COR-L47 (cell line): ENCODE results near the gene PARD3B.

Source experiments
- DNase-seq: peaks from one replicate; lab custom pipeline; 2025; lab: John Stamatoyannopoulos, UW

PARD3B gene

DNA sequence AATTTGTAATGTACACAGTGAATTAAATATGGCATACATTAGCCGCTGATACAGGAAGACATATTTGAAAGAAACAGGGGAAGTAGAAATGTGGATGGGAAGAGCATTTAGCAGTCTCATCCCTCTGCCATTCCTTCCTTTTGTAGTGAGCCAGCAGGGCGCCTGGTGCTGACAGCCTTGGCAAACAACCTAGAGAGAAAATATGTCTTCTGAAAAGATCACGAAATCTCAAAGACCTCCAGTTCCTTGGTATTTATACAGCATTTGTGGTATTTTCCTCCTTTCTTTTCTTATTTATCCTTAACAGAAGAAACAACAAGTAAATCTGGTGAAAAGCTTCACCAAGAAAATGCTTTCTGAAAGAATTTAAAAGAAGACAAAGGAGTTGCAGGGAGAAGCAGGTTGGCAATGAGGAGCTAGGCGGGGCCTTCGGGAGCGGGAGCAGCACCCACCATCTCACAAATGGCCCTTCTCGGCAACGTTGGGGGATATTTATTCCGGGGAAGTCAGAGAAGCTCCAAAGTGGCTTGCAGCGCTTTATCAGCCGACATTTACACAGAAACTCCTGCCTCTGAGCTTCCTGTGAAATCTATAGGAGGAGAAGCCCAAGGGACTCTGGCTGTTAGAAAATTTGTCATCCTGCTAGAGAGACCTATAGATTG, 731.0 kb downstream of the PARD3B start:
- no peak for DNase-seq

DNA sequence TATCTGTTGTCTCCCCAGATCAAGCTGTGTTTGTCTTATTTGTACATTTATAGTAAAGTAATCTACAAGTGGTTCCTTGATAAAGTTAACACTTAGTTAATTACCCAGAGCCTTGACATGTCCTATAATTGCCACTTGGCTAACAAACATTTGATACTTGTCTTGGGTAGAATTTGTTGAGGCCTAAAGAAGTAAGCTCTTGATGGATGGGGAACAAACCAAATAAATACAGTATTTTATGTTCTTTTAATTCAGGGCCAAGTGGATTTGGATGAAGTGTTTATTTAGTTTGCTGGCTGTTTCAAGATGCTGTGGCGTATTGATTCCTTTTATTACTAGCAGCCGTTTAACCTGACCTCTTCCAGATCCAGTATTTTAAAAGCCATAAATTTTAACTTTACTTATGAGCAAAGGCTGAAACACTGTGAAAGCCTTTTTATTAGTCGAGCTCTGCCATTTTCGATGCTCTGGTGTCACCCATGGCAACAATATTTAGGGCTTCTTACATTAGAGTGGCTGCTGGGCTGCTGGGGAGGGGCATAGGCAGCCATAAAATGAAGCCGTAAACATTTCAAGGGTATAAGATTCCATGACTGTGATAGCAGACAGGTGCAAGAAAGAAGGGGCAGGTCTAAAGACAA, 735.4 kb downstream of the PARD3B start:
- no peak for DNase-seq

DNA sequence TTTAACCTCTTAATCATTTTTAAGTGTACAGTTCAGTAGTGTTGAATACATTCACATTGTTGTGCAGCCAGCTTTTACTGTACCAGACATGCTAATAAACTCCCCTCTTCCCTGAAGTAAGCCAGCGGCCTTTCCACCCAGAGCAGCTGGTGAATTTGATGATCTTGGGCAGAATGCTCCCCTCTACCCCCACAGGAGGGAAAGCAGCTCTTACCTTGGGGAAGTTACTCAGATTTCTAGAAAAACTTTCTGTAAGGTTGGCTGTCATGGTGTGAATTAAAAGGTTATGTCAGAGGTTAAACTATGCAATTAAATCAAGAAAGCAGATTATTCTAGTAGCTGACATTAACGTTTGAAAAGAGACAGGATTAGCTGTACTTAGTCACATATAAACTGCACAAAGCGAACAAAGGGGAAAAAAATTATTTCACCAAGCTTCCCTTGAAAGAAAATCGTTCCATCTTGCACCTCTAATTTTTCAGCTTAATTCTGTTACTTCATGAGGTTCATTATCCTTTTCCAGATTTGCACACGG, 738.5 kb downstream of the PARD3B start:
- no peak for DNase-seq

DNA sequence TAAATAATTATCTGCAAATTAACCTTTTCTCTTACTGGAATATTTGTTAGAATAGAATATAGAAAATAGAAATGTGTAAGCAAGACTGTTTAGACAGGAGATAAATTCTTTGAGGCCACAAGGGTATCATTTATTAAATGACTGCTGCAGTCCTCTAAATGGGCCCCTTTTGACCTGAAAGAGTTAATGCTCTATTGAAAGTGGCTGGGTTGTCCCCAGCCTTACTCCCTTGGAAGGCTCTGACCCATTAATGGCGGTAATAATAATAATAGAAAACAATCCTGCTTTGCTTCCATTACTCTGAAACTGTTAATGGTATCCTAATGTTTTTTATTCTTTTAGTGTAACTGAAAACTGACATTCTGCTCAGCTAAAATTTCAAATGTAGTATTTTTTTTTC, 739.1 kb downstream of the PARD3B start:
- DNase-seq = no peak

DNA sequence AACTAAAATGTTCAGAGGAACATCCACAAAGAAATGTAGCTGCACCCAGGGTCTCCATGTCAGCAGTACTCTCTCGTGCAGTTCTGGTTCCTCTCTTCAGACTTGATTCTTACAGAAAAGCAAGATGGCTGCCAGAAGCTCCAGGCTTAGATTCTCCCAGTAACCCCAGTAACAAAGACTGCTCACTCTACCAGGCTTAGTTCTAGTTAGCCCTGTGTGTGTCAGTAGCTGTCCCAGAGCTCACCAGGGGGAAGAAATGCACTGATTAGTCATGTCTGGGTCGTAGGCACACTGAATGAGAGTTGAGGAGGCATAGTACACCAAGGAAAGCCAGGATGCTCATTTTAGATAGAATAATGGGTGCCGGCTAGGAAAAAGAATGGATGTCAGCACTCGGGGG, 742.0 kb downstream of the PARD3B start:
- DNase-seq = no peak

DNA sequence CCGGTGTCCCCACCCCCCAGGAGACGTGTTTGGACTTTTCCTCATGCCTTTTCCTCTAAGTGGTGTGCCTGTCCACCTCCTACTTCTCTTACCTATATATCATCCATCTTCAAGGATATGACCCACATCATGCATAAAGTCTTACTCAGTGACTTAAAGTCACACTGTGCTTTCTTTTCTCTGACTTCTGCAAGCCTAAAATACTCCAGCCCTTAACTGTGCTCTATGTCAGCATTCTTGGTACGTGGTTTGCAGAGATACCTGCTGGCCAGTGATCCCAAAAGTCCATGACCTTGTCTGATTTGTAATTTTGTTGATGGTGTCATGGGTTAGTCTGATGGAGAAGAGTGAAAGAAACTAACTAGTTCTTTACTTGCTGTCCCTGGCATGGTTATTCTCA, 743.4 kb downstream of the PARD3B start:
- no peak for DNase-seq

DNA sequence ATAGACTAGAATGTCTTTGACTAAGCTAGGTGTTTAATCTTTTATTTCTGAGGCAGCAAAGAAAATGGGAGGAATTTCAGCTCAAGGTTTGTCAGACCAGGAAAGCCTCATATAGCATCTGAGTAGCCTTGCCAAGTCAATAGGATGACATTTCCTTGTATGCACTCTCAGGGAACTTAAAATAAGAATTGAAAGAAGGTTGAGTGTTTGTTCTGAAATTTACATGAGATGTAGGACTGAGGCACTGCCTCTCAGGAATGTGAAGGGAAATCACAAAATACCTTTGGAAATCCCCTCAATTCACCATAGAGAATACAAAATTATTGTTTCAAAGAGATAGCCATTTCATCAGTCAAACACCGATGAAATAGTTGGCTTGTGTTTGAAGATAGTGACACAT, 745.0 kb downstream of the PARD3B start:
- DNase-seq = no peak

DNA sequence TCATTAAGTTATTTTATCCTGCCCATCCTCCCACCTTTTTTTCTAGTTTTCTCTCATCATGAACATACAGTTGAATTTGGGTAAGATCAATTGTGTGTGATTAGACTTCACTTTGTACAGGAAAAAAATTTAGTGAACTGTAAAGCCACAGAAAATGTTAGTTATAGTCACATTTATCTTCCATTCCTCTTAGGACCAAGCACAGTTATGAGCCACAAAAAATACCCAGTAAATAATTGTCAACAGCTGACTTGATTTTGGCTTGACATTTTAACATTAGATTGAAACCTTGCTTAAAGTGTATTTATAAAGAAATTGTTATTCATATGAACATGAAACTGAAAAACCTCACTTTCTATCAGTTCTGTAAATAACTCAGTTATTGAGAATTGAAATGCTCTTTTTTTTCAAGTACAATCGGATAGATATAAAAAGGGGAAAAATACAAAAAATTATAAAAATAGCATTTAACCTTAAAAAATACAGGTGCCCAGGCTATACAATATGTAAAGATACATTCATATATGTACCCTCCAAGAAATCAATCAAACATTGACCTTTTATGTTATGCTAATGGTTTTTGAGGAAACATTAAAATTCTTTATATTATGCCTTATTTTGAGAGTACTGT, 747.5 kb downstream of the PARD3B start:
- DNase-seq = no peak

DNA sequence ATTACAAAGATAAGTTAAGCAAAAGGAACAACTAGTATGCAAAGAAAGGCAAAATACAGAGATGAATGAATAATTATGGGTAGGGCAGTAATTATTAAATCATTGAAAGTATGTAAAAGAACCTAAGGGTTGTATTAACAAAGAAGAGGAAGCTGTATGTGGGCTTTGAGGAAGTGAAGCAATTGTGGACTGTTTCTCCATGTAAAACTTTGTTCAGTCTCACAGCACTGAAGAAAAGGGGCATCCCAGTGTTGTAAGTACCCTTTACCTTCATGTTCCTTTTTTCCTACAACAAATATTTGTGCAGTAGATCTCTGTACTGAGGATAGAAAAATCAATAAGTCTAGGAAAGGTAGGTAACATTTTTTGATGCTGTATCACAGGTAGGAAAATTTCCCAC, 748.3 kb downstream of the PARD3B start:
- no peak for DNase-seq

DNA sequence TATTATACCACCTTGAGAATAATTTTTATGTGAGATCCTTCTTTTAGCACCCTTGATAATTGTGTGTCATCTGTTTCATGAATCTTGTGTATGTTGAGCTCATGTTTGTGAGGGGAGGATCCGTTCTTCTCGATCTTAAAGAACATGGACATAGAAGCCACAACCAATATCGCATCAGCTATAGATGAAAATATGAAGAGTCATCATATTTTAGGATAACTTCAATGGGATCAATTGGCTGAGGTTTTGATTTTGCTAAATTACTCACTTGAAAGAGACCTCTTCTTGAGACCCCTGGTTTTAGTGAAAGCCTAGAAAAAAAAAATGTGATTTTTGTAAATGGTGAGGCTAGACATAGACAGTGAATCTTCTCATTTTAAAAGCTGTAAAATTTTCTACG, 751.7 kb downstream of the PARD3B start:
- DNase-seq = no peak

DNA sequence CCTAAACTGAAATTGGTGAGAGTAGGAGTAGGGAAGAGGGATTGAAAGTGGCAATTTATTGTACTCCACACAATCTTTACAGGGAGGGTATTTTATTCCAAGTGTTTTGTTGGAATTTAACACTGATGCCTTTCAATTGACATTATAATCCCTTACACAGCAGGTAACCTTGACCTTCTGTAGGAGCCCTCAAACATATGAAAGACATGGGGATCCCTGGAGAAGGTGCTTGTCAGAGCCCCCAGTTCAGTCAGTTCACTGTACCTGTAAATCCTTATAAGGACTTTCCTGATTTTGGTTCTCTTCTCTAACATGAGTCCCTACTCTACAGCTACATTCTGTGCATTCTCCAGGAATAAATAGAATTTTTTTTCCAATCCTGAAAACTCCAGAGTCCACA, 752.1 kb downstream of the PARD3B start:
- no peak for DNase-seq

DNA sequence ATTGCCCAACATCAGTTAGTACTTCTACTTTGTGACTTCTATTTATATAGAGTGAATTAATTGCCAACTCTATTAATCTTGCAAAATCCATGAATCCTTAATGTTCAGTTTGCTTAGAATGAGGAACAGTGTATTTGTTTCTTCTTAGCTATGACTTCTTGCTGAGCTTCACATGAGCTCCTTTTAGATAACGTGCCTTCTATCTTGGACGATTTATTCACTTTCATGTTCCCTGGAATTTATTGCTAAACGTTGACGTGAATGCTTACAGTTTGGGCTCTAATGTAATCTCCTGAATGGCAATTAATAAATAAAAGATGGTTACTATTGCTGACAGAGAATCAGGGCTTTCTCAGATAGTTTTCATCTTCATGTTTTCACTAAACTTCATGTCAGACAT, 752.6 kb downstream of the PARD3B start:
- no peak for DNase-seq

DNA sequence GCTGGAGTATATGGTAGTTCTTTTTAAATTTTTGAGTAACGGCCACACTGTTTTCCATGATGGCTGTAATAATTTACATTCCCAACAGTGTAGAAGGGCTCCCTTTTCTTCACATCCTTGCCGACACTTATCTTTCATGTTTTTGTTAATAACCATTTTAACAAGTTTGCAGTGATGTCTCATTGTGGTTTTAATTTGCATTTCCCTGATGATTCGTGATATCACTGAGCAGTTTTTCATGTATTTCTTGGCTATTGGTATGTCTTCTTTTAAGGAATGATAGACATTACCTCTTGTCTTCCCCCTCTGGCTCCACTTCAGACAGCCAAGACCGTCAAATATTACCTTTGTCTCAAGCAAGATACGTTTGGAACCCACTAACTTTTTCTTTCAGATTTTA, 765.9 kb downstream of the PARD3B start:
- no peak for DNase-seq

DNA sequence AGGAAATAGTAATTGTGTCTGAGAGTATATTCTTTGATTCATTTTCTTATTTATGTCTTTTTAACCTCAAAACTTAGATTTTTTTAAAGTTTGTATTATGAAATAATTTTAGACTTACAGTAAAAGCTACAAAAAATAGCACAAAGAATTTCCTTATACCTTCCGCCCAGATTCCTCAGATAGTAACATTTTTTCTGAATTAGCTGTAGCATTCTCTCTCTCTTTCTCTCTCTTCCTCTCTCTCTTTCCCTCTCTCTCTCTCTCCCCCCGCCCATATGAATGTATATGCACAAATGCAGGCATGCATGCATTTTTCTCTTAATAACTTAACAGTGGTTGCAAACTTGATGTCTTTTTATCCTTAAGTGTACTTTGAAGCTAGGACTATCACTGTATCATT, 776.0 kb downstream of the PARD3B start:
- DNase-seq = no peak

DNA sequence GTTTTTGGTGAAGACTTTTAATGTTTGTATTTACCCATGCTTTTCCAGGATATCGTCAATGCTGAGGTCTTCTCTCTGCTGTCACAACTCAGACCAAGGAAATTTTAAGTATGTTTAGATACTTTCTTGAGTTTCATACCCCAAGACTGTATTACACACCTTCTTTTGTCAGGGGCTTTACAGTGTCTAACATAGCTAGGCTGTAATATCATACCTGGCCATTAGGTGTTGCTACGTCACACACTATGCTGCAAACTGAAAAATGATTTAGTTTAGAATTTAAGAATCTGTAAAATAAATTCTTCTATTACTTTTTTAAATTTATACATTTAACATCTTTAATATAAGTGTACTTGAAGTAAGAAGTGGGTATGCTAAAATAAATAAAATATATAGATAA, 778.7 kb downstream of the PARD3B start:
- no peak for DNase-seq

DNA sequence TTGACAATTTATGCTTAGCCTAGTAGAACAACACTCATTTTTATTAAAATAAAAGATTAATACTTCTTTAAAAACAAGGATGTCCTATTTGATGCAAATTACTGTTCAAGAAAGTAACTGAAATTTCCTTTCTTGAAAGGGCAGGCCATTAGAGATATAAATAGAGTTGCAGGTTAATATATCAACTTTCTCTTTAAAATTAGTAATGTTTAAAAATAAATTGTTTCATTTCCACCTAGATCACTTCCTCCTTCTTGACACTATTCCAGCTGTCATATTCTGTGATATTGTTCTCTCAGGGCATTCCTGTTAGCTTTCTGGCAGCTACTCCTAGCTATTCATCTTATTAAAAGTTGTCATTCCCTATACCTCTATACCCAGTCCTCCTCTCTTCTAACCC, 779.1 kb downstream of the PARD3B start:
- DNase-seq = no peak

DNA sequence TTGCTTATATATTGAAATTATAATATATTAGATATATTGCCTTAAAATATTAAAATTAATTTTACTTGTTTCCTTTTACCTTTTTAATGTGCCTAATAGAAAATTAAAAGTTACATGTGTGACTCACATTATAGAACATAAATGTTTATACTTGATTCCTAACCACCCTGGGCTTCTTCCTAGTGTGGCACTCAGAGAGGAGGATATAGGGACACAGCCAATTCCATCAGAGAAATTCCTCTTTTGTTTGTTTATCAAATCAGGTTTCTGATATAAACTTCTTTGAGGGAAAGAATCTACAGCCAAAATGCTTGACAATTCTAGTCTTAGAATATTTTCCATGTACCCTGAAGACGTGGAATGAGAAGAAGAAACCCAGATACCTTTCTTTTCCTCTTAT, 788.1 kb downstream of the PARD3B start:
- no peak for DNase-seq

DNA sequence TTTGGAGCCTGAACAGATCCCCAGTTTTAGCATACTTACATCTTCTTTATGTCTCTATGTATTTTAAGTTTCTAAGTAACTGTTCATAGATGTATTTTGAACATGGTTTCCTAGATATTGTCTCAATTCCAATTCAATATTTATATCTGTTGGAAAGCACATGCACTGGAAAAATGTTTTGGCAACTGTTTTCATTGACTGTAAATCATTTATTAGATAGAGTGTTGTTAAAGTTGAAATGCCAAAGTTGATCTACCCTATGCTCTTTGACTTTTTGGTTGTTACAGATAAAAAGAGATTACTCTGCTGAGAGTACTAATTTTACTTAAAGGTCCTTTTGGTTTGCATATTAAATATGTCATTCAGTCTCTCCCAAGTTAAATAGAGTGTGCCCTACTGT, 792.0 kb downstream of the PARD3B start:
- DNase-seq = no peak

DNA sequence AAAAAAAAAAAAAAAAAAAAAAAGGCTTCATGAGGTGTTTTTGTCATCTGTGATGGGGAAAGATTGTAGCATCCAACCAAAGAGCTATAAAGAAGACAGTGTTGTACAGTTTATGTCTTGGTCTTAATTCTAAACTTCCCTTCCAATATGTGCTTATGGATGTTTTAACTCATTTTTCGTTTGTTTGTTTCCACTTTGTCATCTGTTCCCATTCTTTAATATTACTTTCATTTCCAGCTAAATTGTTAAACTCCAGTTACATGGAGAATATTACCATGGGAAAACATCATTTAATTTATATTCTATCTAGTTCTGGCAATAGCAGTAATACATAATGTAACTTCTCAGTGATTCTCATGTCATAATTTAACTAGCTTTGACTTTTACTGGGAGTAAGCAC, 792.9 kb downstream of the PARD3B start:
- no peak for DNase-seq

DNA sequence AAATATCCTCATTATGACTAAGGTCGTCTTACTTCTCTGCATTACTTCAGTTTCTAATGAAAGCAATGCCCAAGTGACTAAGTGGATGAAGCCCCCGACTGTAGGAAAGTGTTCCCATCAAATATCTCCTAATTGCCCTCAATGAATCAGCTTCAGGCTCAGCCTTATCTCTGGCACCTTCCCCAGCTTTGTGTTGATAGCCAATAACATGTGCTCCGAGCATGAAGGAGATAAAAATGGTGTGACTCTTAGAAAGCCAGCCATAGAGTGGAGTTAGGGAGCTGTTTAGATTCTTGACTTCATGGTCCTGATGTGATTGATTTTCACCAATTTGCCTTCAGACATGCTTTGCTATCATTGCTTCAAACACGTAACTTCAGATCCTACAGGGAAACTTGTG, 797.8 kb downstream of the PARD3B start:
- DNase-seq = no peak

DNA sequence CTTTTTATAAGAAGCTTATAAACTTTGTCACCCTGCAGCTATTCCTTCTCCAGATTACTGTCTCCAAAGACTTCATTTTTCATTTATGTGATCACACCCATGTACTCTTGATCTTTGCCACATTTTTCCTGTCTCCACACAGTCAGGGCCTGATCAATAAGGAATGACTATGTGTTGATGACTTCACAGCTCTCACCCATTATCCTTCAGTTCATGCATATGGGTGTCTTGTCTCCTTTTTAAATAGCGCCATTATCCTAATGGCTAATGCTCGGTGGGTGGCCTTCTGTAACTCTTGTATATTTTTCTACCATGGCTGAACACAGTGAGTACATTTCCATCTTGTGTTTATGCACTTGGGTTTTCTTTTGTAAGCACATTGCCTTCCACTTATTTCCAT, 801.4 kb downstream of the PARD3B start:
- no peak for DNase-seq

DNA sequence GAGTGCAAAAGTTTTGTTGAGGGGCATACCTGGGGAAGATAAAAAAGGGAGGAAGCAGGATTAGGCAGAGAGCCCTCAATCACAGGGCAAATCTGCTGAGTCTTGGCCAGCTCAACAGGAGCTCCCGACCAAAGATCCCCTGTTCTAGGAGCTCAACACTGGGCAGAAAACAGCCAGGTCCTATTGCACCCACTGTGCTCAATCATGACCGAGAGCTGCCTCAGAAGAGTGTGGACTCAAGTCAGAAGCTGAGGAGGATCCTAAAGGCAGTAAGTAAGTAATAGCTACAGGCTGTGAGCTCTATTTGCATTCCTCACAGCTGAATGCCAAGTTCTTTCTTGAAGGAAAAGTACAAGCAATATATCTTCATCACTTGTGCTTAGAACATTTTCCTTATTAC, 802.6 kb downstream of the PARD3B start:
- DNase-seq = no peak

DNA sequence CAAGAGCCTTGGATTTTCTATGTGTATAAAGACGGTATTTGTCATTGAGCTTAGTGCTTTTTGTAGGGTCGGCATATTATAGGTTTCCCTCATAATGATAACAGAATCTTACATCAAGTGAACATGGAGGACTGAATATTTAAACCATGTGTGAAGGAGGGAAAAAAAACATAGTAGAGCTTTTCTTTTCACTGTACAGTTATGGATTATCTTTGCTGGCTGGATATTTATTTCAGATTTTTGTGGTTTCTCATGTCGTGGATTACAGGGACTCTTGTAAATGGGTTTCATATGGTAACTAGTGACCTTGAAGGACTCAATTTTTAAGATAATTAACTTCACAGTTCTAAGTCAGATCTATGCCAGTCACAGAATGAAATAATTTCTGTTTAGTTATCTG, 806.8 kb downstream of the PARD3B start:
- no peak for DNase-seq

DNA sequence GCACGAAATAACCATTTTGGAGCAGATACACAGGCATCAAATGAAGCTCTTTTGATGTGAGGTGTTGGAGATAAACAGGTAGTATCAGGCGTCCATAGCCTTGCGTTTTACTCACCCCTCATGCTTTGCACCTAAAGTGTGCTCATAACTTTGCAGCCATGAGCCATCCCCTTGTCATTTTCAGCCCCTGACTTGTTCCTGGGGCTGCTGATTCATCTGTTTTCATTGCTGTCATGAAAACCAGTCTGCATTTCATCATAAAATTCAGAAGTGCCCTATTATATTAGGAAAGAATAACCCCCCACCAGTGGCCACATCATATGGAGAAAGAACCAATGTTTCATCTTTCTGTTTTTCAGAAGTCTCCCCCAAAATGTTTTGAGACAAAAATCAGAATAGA, 807.3 kb downstream of the PARD3B start:
- no peak for DNase-seq
